Activated T-cell treated with anti-CD3 and anti-CD28 coated beads for 24 hours (primary cell): Measurements from ENCODE around the gene TRPV3.
"Not testable (repeated sequence)": the region's sequence is repeated elsewhere in the genome, so short reads cannot be mapped to it uniquely, and the experiment has no call there.

ENCODE experiments used
- DNase-seq: peaks from one replicate; pipeline ENCODE4 v3.0.0-alpha.2; 2020; ENCODE audit warnings: low read depth

TRPV3 gene

GRCh38 chr17:3573246-3574100 is 15.9 kb upstream of the TRPV3 start:
- DNase-seq, result no peak

- DNase-seq, result no peak
Observed at GRCh38 chr17:3572231-3572630, 14.6 kb upstream of the TRPV3 start.

- DNase-seq, result no peak
Observed at GRCh38 chr17:3571043-3571900, 13.7 kb upstream of the TRPV3 start.

GRCh38 chr17:3569534-3570137 is 12.0 kb upstream of the TRPV3 start:
- DNase-seq, result no peak

GRCh38 chr17:3566551-3566950 is 8.9 kb upstream of the TRPV3 start:
- no peak for DNase-seq

- no peak for DNase-seq
Observed at GRCh38 chr17:3565143-3565542, 7.5 kb upstream of the TRPV3 start.

GRCh38 chr17:3564241-3564640 is 6.6 kb upstream of the TRPV3 start:
- not testable (repeated sequence) for DNase-seq

GRCh38 chr17:3559270-3559645 is 1.6 kb upstream of the TRPV3 start:
- DNase-seq, result no peak

- DNase-seq, result peak; percentile 20
Observed at GRCh38 chr17:3558603-3559269, 1.1 kb upstream of the TRPV3 start.

- DNase-seq, result no peak
Observed at GRCh38 chr17:3556916-3557767, 470 bp downstream of the TRPV3 start.

GRCh38 chr17:3556239-3556915 is 1.2 kb downstream of the TRPV3 start:
- no peak for DNase-seq

GRCh38 chr17:3555189-3555796 is 2.3 kb downstream of the TRPV3 start:
- no peak for DNase-seq

- DNase-seq, result no peak
Observed at GRCh38 chr17:3554440-3554839, 3.2 kb downstream of the TRPV3 start.

GRCh38 chr17:3553419-3554401 is 3.9 kb downstream of the TRPV3 start:
- no peak for DNase-seq

- no peak for DNase-seq
Observed at GRCh38 chr17:3552916-3553315, 4.7 kb downstream of the TRPV3 start.

- no peak for DNase-seq
Observed at GRCh38 chr17:3551189-3551588, 6.4 kb downstream of the TRPV3 start.

GRCh38 chr17:3549610-3550162 is 7.9 kb downstream of the TRPV3 start:
- DNase-seq, result no peak

- DNase-seq, result no peak
Observed at GRCh38 chr17:3547628-3548027, 10.0 kb downstream of the TRPV3 start.

GRCh38 chr17:3546997-3547396 is 10.6 kb downstream of the TRPV3 start:
- DNase-seq, result no peak
